SHP77 treated with DMSO at 0.1 percent for 48 hours (cell line): ENCODE measurements around the gene GUCA1C.

Source experiments
- DNase-seq: peaks from one replicate; lab custom pipeline; 2025; lab: John Stamatoyannopoulos, UW

The GUCA1C gene

DNA sequence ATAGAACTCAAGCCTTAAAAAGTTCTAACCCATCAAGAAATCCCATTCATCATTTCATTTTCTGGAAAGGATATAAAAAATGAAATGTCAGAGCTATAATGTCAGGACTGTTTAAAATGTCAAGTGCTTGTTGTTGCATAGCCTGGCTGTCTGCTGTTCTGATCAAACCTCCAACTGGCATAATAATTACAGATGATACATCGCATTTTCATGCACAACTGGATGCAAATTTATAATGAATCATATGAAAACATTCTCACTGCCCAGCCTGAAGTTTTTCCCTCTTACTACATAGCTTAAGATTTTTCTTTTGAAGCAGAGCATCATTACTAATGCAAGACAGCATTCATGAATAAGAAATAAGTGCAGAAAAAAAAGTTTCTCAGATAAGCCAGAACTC lies 46.5 kb downstream of the GUCA1C start:
- DNase-seq: no peak

DNA sequence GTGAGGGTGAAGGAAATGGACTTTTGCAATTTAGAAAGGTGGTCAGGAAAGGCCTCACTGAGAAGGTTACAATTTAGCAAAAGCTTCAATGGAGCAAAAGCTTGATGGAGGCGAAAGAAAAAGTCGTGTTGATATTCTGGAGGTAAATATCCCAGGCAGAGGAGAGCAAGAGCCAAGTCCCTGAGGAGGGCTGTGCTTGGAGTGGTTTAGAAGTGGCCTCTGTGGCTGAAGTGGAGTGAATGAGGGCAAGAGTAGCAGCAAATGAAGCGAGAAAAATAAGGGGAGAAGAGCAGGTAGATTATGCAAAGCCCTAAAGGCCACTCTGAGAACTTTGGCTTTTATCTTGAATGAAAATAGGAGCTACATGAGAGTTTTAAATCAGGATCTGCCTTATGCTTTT lies 54.1 kb downstream of the GUCA1C start:
- no peak for DNase-seq

DNA sequence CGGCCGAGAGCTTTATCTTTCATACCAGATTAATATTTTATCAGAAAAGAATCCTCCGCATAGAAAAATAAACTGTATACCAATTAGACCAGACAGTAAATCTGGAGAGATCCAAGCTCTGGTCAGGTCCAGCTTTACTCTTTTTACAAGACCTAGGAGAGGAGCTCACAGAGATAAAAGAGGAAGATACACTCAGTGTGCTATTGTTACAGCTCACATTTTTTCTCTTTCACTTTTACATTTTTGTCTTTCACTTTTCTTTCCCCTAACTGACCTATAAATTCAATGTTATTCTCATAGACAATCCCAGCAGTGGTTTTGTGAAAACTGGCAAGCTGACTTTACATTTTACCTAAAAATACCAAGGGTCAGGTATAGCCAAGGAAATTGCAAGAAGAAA lies 55.8 kb downstream of the GUCA1C start:
- no peak for DNase-seq

DNA sequence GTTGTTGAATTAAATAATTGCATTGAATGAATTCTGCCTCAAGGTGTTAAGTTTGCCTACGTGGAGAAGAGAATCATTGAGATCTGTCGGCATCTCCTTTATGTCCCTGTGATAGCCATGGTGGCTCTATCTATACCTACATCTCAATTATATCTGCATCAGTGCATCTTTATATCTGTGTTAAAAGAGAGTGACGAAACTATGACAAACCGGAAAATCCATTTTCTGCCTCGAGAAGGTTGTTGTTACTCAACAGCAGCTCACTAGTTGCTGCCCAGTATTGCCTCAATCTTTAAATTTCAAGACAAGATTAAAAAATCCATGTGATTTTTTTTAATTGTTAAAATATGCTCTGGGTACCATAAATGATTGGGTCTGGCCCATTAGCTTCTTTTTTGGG lies 58.7 kb downstream of the GUCA1C start:
- DNase-seq: no peak

DNA sequence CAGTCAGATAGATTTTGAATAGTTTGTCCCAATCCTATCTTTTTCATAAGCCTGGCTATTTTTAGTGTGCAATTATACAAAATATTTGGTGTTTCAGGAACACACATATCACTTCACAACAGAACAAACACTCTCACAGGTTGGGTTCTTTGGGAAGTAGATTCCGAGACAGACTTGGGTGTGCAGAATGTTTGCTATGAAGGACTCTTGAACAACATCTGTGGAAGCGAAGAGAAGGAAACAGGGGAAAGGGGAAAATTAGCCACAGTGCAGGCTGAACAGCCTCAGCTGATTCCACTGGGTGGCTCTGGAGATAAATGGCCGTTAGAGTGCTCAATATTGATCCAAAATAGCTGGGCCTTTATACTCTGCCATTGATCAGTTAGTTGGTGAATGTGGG lies 61.8 kb downstream of the GUCA1C start:
- no peak for DNase-seq

DNA sequence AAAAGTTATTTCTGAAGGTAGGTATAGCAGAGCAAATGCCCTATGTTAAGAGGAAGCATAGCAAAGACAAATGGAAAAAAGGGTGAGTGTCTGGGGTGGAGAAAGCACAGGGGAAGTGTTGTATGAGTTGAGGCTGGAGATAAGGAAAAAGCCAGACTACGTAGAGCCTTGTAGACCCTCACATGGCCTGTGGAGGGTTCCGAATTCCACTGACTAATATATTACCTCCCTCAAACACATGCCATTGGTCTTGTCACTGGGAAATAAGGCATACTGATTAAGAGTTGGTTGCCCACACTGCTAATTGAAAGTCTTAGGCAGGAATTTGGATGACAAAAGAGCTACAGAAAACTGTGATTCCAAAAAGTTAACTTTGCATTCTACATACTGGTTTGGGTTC lies 65.9 kb downstream of the GUCA1C start:
- no peak for DNase-seq

DNA sequence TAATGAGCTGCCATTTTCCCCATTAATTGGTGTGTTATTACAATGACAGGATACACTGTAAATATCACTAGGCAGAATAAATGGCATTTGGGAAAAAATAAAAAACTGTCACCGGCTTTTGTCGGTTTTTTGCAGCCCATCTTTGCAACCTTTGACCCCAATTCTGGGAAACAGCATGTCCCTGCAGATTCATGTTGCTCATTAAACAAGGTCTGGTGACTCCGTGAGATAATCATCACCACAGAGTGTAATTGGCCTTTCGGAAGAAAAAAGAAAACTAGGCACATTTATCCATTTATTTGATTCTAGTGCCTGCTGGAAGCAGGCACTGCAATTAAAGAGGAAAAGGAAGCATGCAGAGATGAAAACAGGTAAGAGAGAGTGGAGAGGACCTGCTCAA lies 66.6 kb downstream of the GUCA1C start:
- DNase-seq: no peak

DNA sequence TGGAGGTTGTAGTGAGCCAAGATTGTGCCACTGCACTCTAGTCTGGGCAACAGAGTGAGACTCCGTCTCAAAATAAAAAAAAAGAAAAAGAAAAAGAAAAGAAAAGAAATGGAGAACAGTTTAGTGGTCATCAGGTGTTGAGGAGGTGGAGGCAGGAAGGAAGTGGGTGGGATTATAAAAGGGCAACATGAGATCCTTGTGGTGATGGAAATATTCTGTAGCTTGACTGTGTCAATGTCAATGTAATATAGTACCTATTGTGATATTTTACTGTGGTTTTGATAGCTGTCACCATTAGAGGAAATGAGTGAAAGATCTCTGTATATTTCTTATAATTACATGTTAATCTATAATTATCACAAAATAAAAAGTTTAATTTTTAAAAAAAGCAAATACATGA lies 70.3 kb downstream of the GUCA1C start:
- DNase-seq: no peak

DNA sequence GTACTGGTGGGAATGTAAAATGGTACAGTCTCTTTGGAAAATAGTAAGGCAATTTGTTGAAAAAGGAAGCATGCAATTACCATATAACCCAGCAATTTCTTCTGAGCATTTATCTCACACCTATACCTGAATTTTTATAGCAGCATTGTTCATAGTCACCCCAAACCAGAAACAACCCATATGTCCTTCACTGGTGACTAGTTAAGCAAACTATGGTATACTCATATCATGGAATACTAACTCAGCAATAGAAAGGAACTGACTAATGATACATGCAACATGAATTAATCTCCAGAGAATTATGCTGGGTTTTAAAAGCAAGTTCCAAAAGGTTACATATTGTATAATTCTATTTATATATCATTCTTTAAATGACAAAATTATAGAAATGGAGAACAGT lies 70.9 kb downstream of the GUCA1C start:
- no peak for DNase-seq

DNA sequence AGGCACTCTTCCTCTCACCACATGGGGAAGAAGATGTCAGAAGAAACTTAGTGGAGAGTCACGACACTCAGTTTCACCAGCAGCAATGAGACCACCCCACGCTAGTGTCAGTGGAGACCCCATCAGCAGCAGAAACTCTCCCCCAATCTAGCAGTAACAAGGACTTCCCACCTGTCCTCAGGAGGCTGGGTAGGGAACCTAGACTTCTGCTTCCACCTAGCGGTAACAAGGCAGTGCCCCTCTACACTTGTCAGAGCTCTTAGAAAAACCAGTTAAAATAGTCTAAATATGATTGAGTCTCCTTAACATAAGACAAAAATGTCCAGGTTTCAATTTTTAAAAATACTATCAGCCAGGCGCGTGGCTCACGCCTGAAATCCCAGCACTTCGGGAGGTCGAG lies 73.8 kb downstream of the GUCA1C start:
- no peak for DNase-seq

DNA sequence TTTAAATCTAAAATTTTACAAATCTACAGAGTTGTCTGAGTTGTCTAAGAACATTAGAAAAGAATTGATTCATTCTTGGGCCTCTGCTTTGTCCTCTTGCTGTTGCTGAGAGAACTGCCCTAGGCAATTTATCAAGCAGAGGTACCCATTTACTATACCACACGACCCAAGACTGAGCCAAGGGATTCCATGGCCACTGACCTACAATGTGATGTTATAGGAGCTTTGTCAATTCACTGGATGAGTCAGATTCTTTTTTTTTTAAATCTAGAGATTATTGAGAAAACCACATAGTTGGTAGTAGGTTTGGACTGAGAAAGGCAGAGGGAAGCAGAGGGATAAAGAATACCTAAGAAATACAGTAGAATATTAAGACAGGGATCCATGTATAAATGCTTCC lies 75.8 kb downstream of the GUCA1C start:
- DNase-seq: no peak

DNA sequence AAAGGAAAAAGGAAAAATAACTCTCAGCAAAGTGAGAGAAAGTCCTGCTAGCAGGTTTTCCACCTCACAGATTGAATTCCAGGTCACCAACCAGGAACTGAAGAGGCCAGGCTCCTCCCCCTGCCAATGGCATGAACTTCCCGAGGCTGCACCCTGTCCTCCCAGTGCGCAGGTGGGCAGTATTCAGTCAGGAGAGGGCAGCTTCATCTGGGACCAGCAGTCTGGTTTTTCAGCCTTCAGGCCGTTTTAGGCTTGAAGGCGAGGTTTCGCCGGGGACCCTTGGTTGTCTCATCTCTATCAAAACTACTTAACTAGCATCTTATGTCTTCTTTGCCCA lies 89.9 kb downstream of the GUCA1C start:
- DNase-seq: no peak

DNA sequence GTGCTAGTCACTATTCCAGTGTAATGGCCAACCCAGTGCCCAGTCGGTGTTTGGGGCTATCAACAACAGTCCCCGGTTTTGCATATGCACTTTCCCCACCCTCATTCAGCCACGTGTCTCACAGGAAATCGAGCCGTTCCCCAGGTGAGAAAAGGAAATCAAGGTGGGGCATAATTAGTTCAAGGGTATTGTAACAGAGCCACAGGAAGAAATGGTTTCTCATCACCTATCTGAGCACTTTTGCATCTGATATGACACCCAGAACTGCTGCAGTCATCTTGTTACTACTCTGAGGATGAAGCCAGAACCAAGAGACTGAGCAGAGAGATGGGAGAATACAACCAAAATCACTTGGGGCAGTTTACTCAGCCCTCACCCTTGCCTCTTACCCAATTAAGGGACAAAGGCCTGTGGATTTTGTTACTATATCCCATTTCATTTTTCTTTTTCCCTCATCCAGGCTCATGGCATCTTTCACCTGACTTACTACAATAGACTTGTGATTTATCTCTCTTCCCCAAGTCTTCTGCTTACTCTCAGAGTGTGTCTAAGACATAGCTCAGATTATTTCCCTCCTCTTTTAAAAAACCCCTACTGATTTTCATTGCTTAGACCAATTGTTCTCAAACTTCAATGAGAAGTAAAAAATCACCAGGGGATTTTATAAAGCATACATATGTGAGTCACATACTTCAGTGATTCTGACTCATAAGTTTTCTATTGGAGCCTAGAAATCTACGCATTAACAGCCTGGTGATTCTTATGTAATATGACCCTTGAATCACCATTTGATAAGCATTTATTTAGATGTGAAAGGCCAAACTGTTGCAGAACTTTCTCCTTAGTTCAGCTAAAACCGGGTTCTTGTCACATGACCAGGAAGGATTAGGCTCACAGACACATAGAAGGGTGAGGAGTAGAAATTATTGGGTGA lies 90.5 kb downstream of the GUCA1C start:
- no peak for DNase-seq

DNA sequence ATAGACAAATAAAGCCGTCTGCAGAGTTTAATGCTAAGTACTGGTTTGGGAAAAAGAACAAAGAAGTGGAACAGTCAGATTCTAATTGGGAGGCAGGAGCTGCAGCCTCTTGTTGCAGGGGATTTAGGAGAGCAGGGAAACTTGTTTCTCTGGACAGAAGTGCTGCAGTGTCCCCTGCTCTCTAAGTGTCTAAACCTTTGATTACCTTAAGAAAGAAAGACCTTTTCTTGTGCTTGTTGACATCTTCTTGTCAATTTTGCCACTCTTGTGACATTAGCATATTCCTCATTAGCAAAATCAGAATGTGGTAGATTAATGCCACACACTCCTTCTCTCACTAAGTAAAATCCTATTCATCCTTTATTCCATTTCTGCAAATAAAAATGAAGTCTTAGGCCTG lies 92.3 kb downstream of the GUCA1C start:
- DNase-seq: no peak
